ENCODE measurements around the gene AGR2.

DNA sequence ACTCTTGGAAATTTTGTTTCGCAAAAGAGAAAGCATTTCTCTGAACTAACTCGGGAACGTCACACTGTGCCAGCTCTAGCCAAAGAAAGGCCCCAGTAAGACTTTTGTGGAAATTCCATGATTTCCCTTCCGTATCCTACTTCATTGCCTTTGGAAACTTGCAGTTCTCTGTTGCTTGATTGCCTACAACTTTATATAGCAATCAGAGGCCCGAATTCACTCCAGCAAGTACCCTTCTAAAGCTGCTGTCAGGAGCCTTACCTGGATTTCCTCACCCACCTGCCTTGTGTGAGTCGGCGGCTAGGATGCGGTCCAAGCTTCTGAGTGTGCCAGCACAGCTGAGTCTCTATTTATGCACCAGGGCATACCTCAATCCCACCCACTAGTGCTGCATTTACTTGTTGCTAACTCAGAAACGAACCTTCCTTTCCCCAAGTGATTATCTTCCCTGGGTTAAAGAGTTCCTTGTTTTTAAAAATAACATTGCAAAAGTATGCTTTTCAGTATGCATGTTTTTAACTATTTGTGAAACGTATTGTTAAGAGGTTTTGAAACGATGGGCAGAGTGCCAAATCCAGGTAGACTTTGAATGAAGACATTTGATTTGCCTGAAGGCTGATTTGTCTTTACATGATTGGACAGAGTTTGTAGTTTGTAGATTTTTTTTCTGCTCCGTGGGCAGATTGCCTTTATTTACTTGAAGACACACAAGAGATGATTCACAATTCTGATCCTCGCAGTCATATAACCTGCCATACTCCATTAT, at the start of gene AGR2:
- no peak for TF ChIP-seq CTCF (conservative IDR thresholded peaks at IDR 0.05 in 1 of 2, IDR thresholded peaks at IDR 0.05 in 1 of 2; ENCODE audit: low read depth in 1 of 2, low read length in 2 of 2)
- TF ChIP-seq EZH2 (IDR thresholded peaks at IDR 0.05; ENCODE audit: low read length, missing control alignments): no peak
